ENCODE measurements around the gene PSMD3. TPM values are rescaled to one million over a fixed set of nuclear protein-coding genes. Genes with fewer than 3 reads are reported as not detected.

PSMD3 gene
- total RNA-seq, 1 donor from 2014 or later: 116 TPM

- Mint-ChIP-seq H3K27me3 (no peaks in the 10 kb centered on the region), H3K4me1 (ENCODE audit: unreplicated experiment) (no peaks in the 10 kb centered on the region), H3K4me3 (no peak overlapping the region), H3K36me3 (peaks cover 29% of the 10 kb centered on the region), H3K9me3 (no peaks in the 10 kb centered on the region), H3K27ac (no peak overlapping the region)
- no peak for DNase-seq (ENCODE audit: extremely low spot score, unreplicated experiment)
- TF ChIP-seq CTCF (conservative IDR thresholded peaks at IDR 0.05): no peak
These were observed 7.7 kb downstream of the PSMD3 start for GRCh38 chr17:39988206-39988810.

- Mint-ChIP-seq H3K9me3 (no peaks in the 10 kb centered on the region), H3K36me3 (peaks cover 28% of the 10 kb centered on the region), H3K27ac (no peak overlapping the region), H3K4me1 (ENCODE audit: unreplicated experiment) (no peaks in the 10 kb centered on the region), H3K4me3 (no peak overlapping the region), H3K27me3 (no peaks in the 10 kb centered on the region)
- no peak for TF ChIP-seq CTCF (conservative IDR thresholded peaks at IDR 0.05)
- no peak for DNase-seq (ENCODE audit: extremely low spot score, unreplicated experiment)
These were observed 13.8 kb downstream of the PSMD3 start for GRCh38 chr17:39994448-39994847.

- H3K27me3 Mint-ChIP-seq: no peaks in the 10 kb centered on the region
- H3K4me3 Mint-ChIP-seq: no peak overlapping the region
- peaks cover 27% of the 10 kb centered on the region for H3K36me3 Mint-ChIP-seq
- H3K4me1 Mint-ChIP-seq (ENCODE audit: unreplicated experiment): no peaks in the 10 kb centered on the region
- H3K27ac Mint-ChIP-seq: no peak overlapping the region
- no peaks in the 10 kb centered on the region for H3K9me3 Mint-ChIP-seq
- DNase-seq (ENCODE audit: extremely low spot score, unreplicated experiment): no peak
- no peak for TF ChIP-seq CTCF (conservative IDR thresholded peaks at IDR 0.05)
These were observed 14.8 kb downstream of the PSMD3 start for GRCh38 chr17:39995438-39995837.

- no peak for DNase-seq (ENCODE audit: extremely low spot score, unreplicated experiment)
- no peaks in the 10 kb centered on the region for H3K27me3 Mint-ChIP-seq
- no peaks in the 10 kb centered on the region for H3K9me3 Mint-ChIP-seq
- H3K36me3 Mint-ChIP-seq: peaks cover 24% of the 10 kb centered on the region
- no peaks in the 10 kb centered on the region for H3K4me1 Mint-ChIP-seq (ENCODE audit: unreplicated experiment)
- H3K4me3 Mint-ChIP-seq: no peak overlapping the region
- no peak for TF ChIP-seq CTCF (conservative IDR thresholded peaks at IDR 0.05)
- H3K27ac Mint-ChIP-seq: no peak overlapping the region
These were observed 15.6 kb downstream of the PSMD3 start for GRCh38 chr17:39996162-39996561.

GRCh38 chr17:39996800-39997199 lies 16.2 kb downstream of the PSMD3 start:
- Mint-ChIP-seq H3K4me3 (no peak overlapping the region), H3K27ac (no peak overlapping the region), H3K36me3 (peaks cover 24% of the 10 kb centered on the region), H3K4me1 (ENCODE audit: unreplicated experiment) (no peaks in the 10 kb centered on the region), H3K27me3 (no peaks in the 10 kb centered on the region), H3K9me3 (no peaks in the 10 kb centered on the region)
- TF ChIP-seq CTCF (conservative IDR thresholded peaks at IDR 0.05): no peak
- no peak for DNase-seq (ENCODE audit: extremely low spot score, unreplicated experiment)

GRCh38 chr17:39997543-39997942 lies 16.9 kb downstream of the PSMD3 start:
- no peak for TF ChIP-seq CTCF (conservative IDR thresholded peaks at IDR 0.05)
- no peak for DNase-seq (ENCODE audit: extremely low spot score, unreplicated experiment)
- Mint-ChIP-seq H3K36me3 (peaks cover 24% of the 10 kb centered on the region), H3K9me3 (no peaks in the 10 kb centered on the region), H3K27me3 (no peaks in the 10 kb centered on the region), H3K4me1 (ENCODE audit: unreplicated experiment) (no peaks in the 10 kb centered on the region), H3K27ac (no peak overlapping the region), H3K4me3 (no peak overlapping the region)

Data from type B pancreatic cell (in vitro differentiated cells).